ENCODE data around the gene FUBP3. TPM values are rescaled to one million over a fixed set of nuclear protein-coding genes. Genes with fewer than 3 reads are reported as not detected.

The FUBP3 gene
- total RNA-seq, 2 experiments from 2014 or later: 48.4 to 50.8 TPM

- peak overlapping the region; percentile 77 for H3K27ac Mint-ChIP-seq
- H3K4me1 Mint-ChIP-seq: peaks cover 35% of the 10 kb centered on the region
- no peaks in the 10 kb centered on the region for H3K9me3 Mint-ChIP-seq
- peak overlapping the region; percentile 87 for H3K4me3 Mint-ChIP-seq
- no peaks in the 10 kb centered on the region for H3K27me3 Mint-ChIP-seq
- peaks cover 4% of the 10 kb centered on the region for H3K36me3 Mint-ChIP-seq
- DNase-seq: no peak
These were observed 524 bp downstream of the FUBP3 start for GRCh38 chr9:130579738-130580463.

GRCh38 chr9:130581766-130582165 lies 2.4 kb downstream of the FUBP3 start:
- H3K4me3 Mint-ChIP-seq: no peak overlapping the region
- H3K27ac Mint-ChIP-seq: no peak overlapping the region
- DNase-seq: no peak
- H3K4me1 Mint-ChIP-seq: peaks cover 40% of the 10 kb centered on the region
- no peaks in the 10 kb centered on the region for H3K27me3 Mint-ChIP-seq
- H3K36me3 Mint-ChIP-seq: peaks cover 4% of the 10 kb centered on the region
- no peaks in the 10 kb centered on the region for H3K9me3 Mint-ChIP-seq

GRCh38 chr9:130583271-130583670 lies 3.9 kb downstream of the FUBP3 start:
- H3K27me3 Mint-ChIP-seq: no peaks in the 10 kb centered on the region
- H3K36me3 Mint-ChIP-seq: peaks cover 4% of the 10 kb centered on the region
- H3K27ac Mint-ChIP-seq: no peak overlapping the region
- DNase-seq: no peak
- H3K4me3 Mint-ChIP-seq: no peak overlapping the region
- no peaks in the 10 kb centered on the region for H3K9me3 Mint-ChIP-seq
- peaks cover 41% of the 10 kb centered on the region for H3K4me1 Mint-ChIP-seq

- Mint-ChIP-seq H3K27me3 (no peaks in the 10 kb centered on the region), H3K9me3 (no peaks in the 10 kb centered on the region), H3K4me3 (no peak overlapping the region), H3K27ac (no peak overlapping the region), H3K4me1 (peaks cover 25% of the 10 kb centered on the region), H3K36me3 (no peaks in the 10 kb centered on the region)
- no peak for DNase-seq
These were observed 8.5 kb downstream of the FUBP3 start for GRCh38 chr9:130587921-130588320.

GRCh38 chr9:130588416-130588815 lies 9.0 kb downstream of the FUBP3 start:
- no peaks in the 10 kb centered on the region for H3K27me3 Mint-ChIP-seq
- H3K9me3 Mint-ChIP-seq: no peaks in the 10 kb centered on the region
- peaks cover 21% of the 10 kb centered on the region for H3K4me1 Mint-ChIP-seq
- no peak overlapping the region for H3K4me3 Mint-ChIP-seq
- H3K27ac Mint-ChIP-seq: no peak overlapping the region
- H3K36me3 Mint-ChIP-seq: no peaks in the 10 kb centered on the region
- no peak for DNase-seq

GRCh38 chr9:130589754-130590153 lies 10.4 kb downstream of the FUBP3 start:
- Mint-ChIP-seq H3K36me3 (no peaks in the 10 kb centered on the region), H3K4me1 (peaks cover 19% of the 10 kb centered on the region), H3K9me3 (no peaks in the 10 kb centered on the region), H3K27ac (no peak overlapping the region), H3K27me3 (no peaks in the 10 kb centered on the region), H3K4me3 (no peak overlapping the region)
- DNase-seq: no peak

GRCh38 chr9:130590305-130590704 lies 10.9 kb downstream of the FUBP3 start:
- Mint-ChIP-seq H3K27ac (no peak overlapping the region), H3K4me3 (no peak overlapping the region), H3K27me3 (no peaks in the 10 kb centered on the region), H3K4me1 (peaks cover 16% of the 10 kb centered on the region), H3K36me3 (peaks cover under 1% of the 10 kb centered on the region), H3K9me3 (no peaks in the 10 kb centered on the region)
- DNase-seq: no peak

- Mint-ChIP-seq H3K4me1 (peaks cover 10% of the 10 kb centered on the region), H3K36me3 (peaks cover 9% of the 10 kb centered on the region), H3K4me3 (no peak overlapping the region), H3K27ac (no peak overlapping the region), H3K9me3 (no peaks in the 10 kb centered on the region), H3K27me3 (no peaks in the 10 kb centered on the region)
- DNase-seq: no peak
These were observed 13.6 kb downstream of the FUBP3 start for GRCh38 chr9:130593020-130593419.

- H3K4me3 Mint-ChIP-seq: no peak overlapping the region
- no peak overlapping the region for H3K27ac Mint-ChIP-seq
- no peaks in the 10 kb centered on the region for H3K27me3 Mint-ChIP-seq
- no peaks in the 10 kb centered on the region for H3K9me3 Mint-ChIP-seq
- H3K36me3 Mint-ChIP-seq: peaks cover 16% of the 10 kb centered on the region
- DNase-seq: no peak
- no peaks in the 10 kb centered on the region for H3K4me1 Mint-ChIP-seq
These were observed 17.9 kb downstream of the FUBP3 start for GRCh38 chr9:130597228-130597627.

GRCh38 chr9:130598188-130598587 lies 18.8 kb downstream of the FUBP3 start:
- DNase-seq: no peak
- H3K27ac Mint-ChIP-seq: no peak overlapping the region
- no peaks in the 10 kb centered on the region for H3K27me3 Mint-ChIP-seq
- no peaks in the 10 kb centered on the region for H3K9me3 Mint-ChIP-seq
- H3K4me1 Mint-ChIP-seq: no peaks in the 10 kb centered on the region
- H3K36me3 Mint-ChIP-seq: peaks cover 19% of the 10 kb centered on the region
- H3K4me3 Mint-ChIP-seq: no peak overlapping the region

- no peak for DNase-seq
- Mint-ChIP-seq H3K4me3 (no peak overlapping the region), H3K36me3 (peaks cover 24% of the 10 kb centered on the region), H3K9me3 (no peaks in the 10 kb centered on the region), H3K27ac (no peak overlapping the region), H3K27me3 (no peaks in the 10 kb centered on the region), H3K4me1 (no peaks in the 10 kb centered on the region)
These were observed 20.2 kb downstream of the FUBP3 start for GRCh38 chr9:130599625-130600024.

GRCh38 chr9:130601100-130601499 lies 21.7 kb downstream of the FUBP3 start:
- Mint-ChIP-seq H3K4me1 (no peaks in the 10 kb centered on the region), H3K4me3 (no peak overlapping the region), H3K27ac (no peak overlapping the region), H3K9me3 (no peaks in the 10 kb centered on the region), H3K36me3 (peaks cover 26% of the 10 kb centered on the region), H3K27me3 (no peaks in the 10 kb centered on the region)
- no peak for DNase-seq

- no peak overlapping the region for H3K27ac Mint-ChIP-seq
- H3K9me3 Mint-ChIP-seq: no peaks in the 10 kb centered on the region
- peaks cover 18% of the 10 kb centered on the region for H3K36me3 Mint-ChIP-seq
- DNase-seq: no peak
- H3K4me1 Mint-ChIP-seq: no peaks in the 10 kb centered on the region
- no peak overlapping the region for H3K4me3 Mint-ChIP-seq
- H3K27me3 Mint-ChIP-seq: no peaks in the 10 kb centered on the region
These were observed 24.9 kb downstream of the FUBP3 start for GRCh38 chr9:130604295-130604694.

- Mint-ChIP-seq H3K27me3 (no peaks in the 10 kb centered on the region), H3K27ac (no peak overlapping the region), H3K4me1 (no peaks in the 10 kb centered on the region), H3K4me3 (no peak overlapping the region), H3K36me3 (peaks cover 21% of the 10 kb centered on the region), H3K9me3 (no peaks in the 10 kb centered on the region)
- DNase-seq: no peak
These were observed 27.7 kb downstream of the FUBP3 start for GRCh38 chr9:130606887-130607600.

- Mint-ChIP-seq H3K36me3 (peaks cover 17% of the 10 kb centered on the region), H3K4me1 (no peaks in the 10 kb centered on the region), H3K4me3 (no peak overlapping the region), H3K27ac (no peak overlapping the region), H3K9me3 (no peaks in the 10 kb centered on the region), H3K27me3 (no peaks in the 10 kb centered on the region)
- no peak for DNase-seq
These were observed 28.5 kb downstream of the FUBP3 start for GRCh38 chr9:130607640-130608420.

All from activated naive CD8-positive, alpha-beta T cell treated with anti-CD3 and anti-CD28 coated beads for 36 hours (primary cell).